AG04450 (cell line): Measurements from ENCODE around the gene B3GNT5. TPM values are rescaled to one million over a fixed set of nuclear protein-coding genes. Genes with fewer than 3 reads are reported as not detected.

Experiments used
- CTCF ChIA-PET: fragments of 300-600, 350-600 bp; formaldehyde crosslinking; extraction: SDS; loops from one replicate; lab custom pipeline; 2022; ENCODE audit warnings: antibody characterized with exemption, inconsistent platforms; lab: Charles Lee
- POLR2A ChIA-PET: fragments of 350-600 bp; formaldehyde crosslinking; extraction: SDS; loops from one replicate; lab custom pipeline; 2021; ENCODE audit warnings: antibody characterized with exemption, inconsistent platforms; lab: Yijun Ruan, JAX
- DNase-seq: peaks from one replicate; pipeline ENCODE4 v3.0.0-alpha.2; 2011; ENCODE audit warnings: low read depth, low spot score
- H3K27ac ChIP-seq: one replicate; pipeline ENCODE4 v1.5.1; 2012; ENCODE audit warnings: low read depth, low read length, control low read depth
- H3K27me3 ChIP-seq: one replicate; pipeline ENCODE4 v1.6.0; 2012; ENCODE audit warnings: low read length; ENCODE audit not compliant: control insufficient read depth, insufficient read depth
- H3K4me3 ChIP-seq: 2 replicates; pipeline ENCODE4 v1.5.1; 2011; ENCODE audit warnings: mild to moderate bottlenecking, low read depth, low read length, control low read depth
- H3K9me3 ChIP-seq: 2 replicates; pipeline ENCODE4 v1.5.1; 2012; ENCODE audit warnings: low read length; ENCODE audit not compliant: control insufficient read depth, insufficient read depth
- CTCF ChIP-seq: IDR thresholded peaks from 2 replicates; pipeline ENCODE4 v1.5.1; 2011; ENCODE audit warnings: low read depth, low read length, control low read depth, inconsistent platforms
- polyA plus RNA-seq: library from polyadenylated mRNA; depleted of rRNA; stranded (reverse); fragments of >200 nt; gene quantifications from 2 replicates; pipeline ENCODE4 v1.2.3, GENCODE V29; 2011

B3GNT5 gene
- polyA plus RNA-seq, 1 experiment, result 2.9 TPM

DNA sequence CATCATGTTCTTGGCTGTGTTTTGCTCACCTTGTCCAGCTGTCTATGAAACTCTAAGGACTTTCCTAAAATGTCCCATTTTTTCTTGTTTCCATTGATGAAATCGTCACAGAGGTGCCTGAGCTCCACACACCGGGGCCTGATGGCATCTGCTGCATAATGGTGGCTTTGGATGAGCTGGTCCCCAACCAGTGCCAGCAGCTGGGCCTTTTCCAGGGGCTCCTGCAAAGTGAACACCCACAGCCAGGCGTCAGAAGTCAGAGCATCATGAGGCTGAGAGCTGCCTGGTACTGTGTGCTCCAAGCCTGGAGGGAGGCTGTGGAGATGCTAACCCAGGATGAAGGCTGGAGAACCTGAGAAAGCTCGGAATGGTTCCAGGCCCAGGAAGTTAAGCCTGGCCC lies 46.9 kb downstream of the B3GNT5 start:
- CTCF ChIA-PET, result interaction anchor here (1.9 kb wide), 1 partner anchor 115 kb away, joined by 8 read pairs; no protein-coding TSS in a partner anchor
- Histone ChIP-seq H3K27me3 (peaks cover 3% of the 10 kb centered on the region), H3K9me3 (no peaks in the 10 kb centered on the region), H3K4me3 (no peak overlapping the region), H3K27ac (no peak overlapping the region)
- POLR2A ChIA-PET, result no interaction called here
- no peak for TF ChIP-seq CTCF
- DNase-seq, result no peak

DNA sequence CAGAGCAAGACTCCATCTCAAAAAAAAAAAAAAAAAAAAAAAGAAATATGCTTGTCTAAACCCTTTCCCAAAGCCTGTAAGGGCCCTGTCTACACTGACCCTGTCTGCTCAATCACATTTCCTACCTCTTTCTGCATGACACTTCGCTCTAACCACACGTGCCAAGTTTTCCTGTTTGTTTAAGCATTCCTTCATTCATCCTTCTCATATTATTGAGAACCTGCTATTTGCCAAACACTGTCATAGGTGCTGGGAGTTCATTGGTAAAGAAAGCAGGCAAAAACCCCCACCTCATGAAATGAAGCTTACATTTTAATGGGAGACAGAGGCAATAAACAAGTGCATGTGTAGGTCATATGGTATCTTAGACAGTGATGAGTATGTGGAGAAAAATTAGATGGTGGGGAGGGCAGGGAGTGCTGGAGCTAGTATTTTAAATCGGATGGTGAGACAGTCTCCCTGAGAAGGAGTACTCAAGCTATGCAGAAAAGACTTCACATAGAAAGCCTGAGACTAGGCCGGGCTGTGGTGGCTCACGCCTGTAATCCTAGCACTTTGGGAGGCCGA lies 48.0 kb downstream of the B3GNT5 start:
- POLR2A ChIA-PET, result no interaction called here
- Histone ChIP-seq H3K9me3 (no peaks in the 10 kb centered on the region), H3K27ac (peak overlapping the region; percentile 12), H3K4me3 (no peak overlapping the region), H3K27me3 (peaks cover 5% of the 10 kb centered on the region)
- TF ChIP-seq CTCF, result no peak
- DNase-seq, result no peak
- CTCF ChIA-PET, result no interaction called here

GRCh38 chr3:183301937-183302580 lies 49.0 kb downstream of the B3GNT5 start:
- H3K27me3 ChIP-seq, result peaks cover 5% of the 10 kb centered on the region
- H3K9me3 ChIP-seq, result no peaks in the 10 kb centered on the region
- H3K4me3 ChIP-seq, result no peak overlapping the region
- H3K27ac ChIP-seq, result no peak overlapping the region
- no peak for TF ChIP-seq CTCF
- ChIA-PET CTCF (interaction anchor here (0.6 kb wide), 1 partner anchor 117 kb away, joined by 4 read pairs; no protein-coding TSS in a partner anchor), POLR2A (no interaction called here)
- no peak for DNase-seq

DNA sequence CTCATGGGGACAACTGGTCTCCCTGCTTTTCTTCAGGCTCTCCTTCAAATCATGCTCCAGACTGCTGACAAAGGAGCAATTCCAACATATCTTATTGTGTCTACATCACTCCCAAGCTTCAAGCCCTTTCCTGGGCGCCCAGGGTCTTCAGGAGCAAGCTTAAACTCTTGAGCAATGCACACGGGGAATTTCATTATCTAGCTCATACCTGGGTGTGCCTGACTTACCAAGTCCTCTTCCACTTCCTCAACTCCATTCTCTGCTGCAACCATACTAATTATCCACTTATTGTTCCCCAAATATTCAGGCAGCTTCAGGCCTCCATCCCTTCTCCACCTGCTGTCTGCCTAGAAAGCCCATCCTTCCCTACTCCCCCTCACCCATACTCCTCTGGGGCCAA lies 50.6 kb downstream of the B3GNT5 start:
- no peak overlapping the region for H3K27ac ChIP-seq
- CTCF ChIA-PET, result no interaction called here
- POLR2A ChIA-PET, result no interaction called here
- H3K9me3 ChIP-seq, result no peaks in the 10 kb centered on the region
- no peak overlapping the region for H3K4me3 ChIP-seq
- H3K27me3 ChIP-seq, result peaks cover 8% of the 10 kb centered on the region
- no peak for TF ChIP-seq CTCF
- no peak for DNase-seq
